ENCODE measurements around the gene PTPRT. TPM values are rescaled to one million over a fixed set of nuclear protein-coding genes. Genes with fewer than 3 reads are reported as not detected.

PTPRT gene
- total and polyA plus RNA-seq, 2 of the 4 experiments (the other 2 are of a cell fraction) = not detected

DNA sequence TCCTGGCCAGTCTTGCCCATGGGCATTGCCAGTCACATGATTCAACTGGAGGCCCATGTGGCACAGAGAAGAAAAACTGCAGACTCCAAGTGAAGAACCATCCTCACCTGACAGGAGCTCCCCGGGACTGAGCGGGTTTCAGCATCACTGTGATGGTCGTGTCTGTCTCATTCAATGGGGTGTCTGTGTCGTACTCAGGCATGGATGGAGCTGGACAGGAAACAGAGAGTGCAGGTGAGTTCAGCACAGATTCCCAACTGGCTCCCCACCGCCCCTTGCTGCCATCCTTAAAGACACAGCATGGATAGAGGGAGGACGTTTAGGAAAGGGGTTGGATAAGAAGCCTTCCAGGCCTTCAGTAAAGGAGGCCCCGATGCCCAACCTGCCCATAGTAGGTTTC, 839.2 kb downstream of the PTPRT start:
- no peak overlapping the region for H3K9ac ChIP-seq (ENCODE audit: low read depth, low read length)
- dilution Hi-C loops (cut with HindIII; ENCODE audit: low sequenced_read_pairs, unreplicated experiment) = no loop called here
- ATAC-seq (ENCODE audit: low read depth) (no peak), DNase-seq (no peak)
- no peak overlapping the region for H4K8ac ChIP-seq (ENCODE audit: low read depth in 2 of 2, low read length in 2 of 2)
- no peak overlapping the region for H3K56ac ChIP-seq (ENCODE audit: extremely low read depth, insufficient read depth, low read length)
- H4K5ac ChIP-seq (ENCODE audit: low read depth, low read length) = no peak overlapping the region
- intact Hi-C loops (cut with micrococcal nuclease) = no loop called here
- H2BK120ac ChIP-seq (ENCODE audit: low read depth, low read length) = no peak overlapping the region
- H4K20me1 ChIP-seq (ENCODE audit: insufficient read depth, low read length) = no peaks in the 10 kb centered on the region
- no peaks in the 10 kb centered on the region for H3K36me3 ChIP-seq (ENCODE audit: control insufficient read depth, insufficient read depth, low read length)
- POLR2A ChIA-PET (ENCODE audit: unreplicated experiment) = interaction anchor here (0.6 kb wide), 1 partner anchor 417 kb away, joined by 3 read pairs; no protein-coding TSS in a partner anchor
- no peaks in the 10 kb centered on the region for H3K4me1 ChIP-seq (ENCODE audit: control insufficient read depth, insufficient read depth, low read length)
- in situ Hi-C loops (cut with MboI; ENCODE audit: low sequenced_read_pairs) = no loop called here
- no peak overlapping the region for H3K4me3 ChIP-seq (ENCODE audit: insufficient read depth, low read depth, low read length)
- H2BK15ac ChIP-seq (ENCODE audit: low read depth, low read length) = no peak overlapping the region
- H3K4me2 ChIP-seq (ENCODE audit: low read depth, low read length) = no peak overlapping the region
- H2BK20ac ChIP-seq (ENCODE audit: low read depth, low read length) = no peak overlapping the region
- H3K27me3 ChIP-seq (ENCODE audit: control insufficient read depth, insufficient read depth, low read length) = no peaks in the 10 kb centered on the region
- H2AK9ac ChIP-seq (replicated peaks; ENCODE audit: low read depth, low read length, poor library complexity) = no peak overlapping the region
- no peak overlapping the region for H2AFZ ChIP-seq (replicated peaks; ENCODE audit: low read length, poor library complexity)
- peaks cover 30% of the 10 kb centered on the region for H3K9me3 ChIP-seq (ENCODE audit: control insufficient read depth, insufficient read depth, low read length)
- no peak overlapping the region for H3K18ac ChIP-seq (ENCODE audit: low read depth, low read length)
- H3K9me1 ChIP-seq (ENCODE audit: insufficient read depth, low read length) = no peaks in the 10 kb centered on the region
- no peak overlapping the region for H2AK5ac ChIP-seq (ENCODE audit: low read depth, low read length)
- CTCF ChIA-PET = no interaction called here
- no TSS peak for BruUV-seq (replicated peaks)
- H3K4ac ChIP-seq (ENCODE audit: low read depth, low read length) = no peak overlapping the region
- no peak overlapping the region for H4K91ac ChIP-seq (ENCODE audit: insufficient read depth, low read depth, low read length)
- H3K27ac ChIP-seq (ENCODE audit: insufficient read depth, low read length) = no peak overlapping the region
- no peaks in the 10 kb centered on the region for H3K79me1 ChIP-seq (ENCODE audit: low read depth in 1 of 2, low read length in 2 of 2)
- TF ChIP-seq CEBPB (IDR thresholded peaks at IDR 0.05; ENCODE audit: low read depth, low read length) (no peak), POLR2A (IDR thresholded peaks at IDR 0.05; ENCODE audit: low read depth, low read length) (no peak), NFE2L2 (IDR thresholded peaks at IDR 0.05; ENCODE audit: low read depth, low read length) (no peak), CHD1 (IDR thresholded peaks at IDR 0.05; ENCODE audit: low read depth, low read length) (no peak), RAD21 (IDR thresholded peaks at IDR 0.05; ENCODE audit: low read length) (no peak), SMC3 (IDR thresholded peaks at IDR 0.05; ENCODE audit: low read depth, low read length) (no peak), MXI1 (IDR thresholded peaks at IDR 0.05; ENCODE audit: borderline replicate concordance, low read depth, low read length) (no peak), MAZ (IDR thresholded peaks at IDR 0.05; ENCODE audit: borderline replicate concordance, low read depth, low read length) (no peak), RCOR1 (IDR thresholded peaks at IDR 0.05; ENCODE audit: insufficient replicate concordance, low read length) (no peak), RFX5 (IDR thresholded peaks at IDR 0.05; ENCODE audit: low read depth, low read length) (no peak), FOS (IDR thresholded peaks at IDR 0.05; ENCODE audit: low read depth, low read length) (no peak), MAFK (IDR thresholded peaks at IDR 0.05; ENCODE audit: low read depth, low read length) (no peak)
- TF ChIP-seq, protein P1, sequence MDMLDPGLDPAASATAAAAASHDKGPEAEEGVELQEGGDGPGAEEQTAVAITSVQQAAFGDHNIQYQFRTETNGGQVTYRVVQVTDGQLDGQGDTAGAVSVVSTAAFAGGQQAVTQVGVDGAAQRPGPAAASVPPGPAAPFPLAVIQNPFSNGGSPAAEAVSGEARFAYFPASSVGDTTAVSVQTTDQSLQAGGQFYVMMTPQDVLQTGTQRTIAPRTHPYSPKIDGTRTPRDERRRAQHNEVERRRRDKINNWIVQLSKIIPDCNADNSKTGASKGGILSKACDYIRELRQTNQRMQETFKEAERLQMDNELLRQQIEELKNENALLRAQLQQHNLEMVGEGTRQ (IDR thresholded peaks at IDR 0.05; ENCODE audit: low read depth, low read length) = no peak
- TF ChIP-seq, protein P2, sequence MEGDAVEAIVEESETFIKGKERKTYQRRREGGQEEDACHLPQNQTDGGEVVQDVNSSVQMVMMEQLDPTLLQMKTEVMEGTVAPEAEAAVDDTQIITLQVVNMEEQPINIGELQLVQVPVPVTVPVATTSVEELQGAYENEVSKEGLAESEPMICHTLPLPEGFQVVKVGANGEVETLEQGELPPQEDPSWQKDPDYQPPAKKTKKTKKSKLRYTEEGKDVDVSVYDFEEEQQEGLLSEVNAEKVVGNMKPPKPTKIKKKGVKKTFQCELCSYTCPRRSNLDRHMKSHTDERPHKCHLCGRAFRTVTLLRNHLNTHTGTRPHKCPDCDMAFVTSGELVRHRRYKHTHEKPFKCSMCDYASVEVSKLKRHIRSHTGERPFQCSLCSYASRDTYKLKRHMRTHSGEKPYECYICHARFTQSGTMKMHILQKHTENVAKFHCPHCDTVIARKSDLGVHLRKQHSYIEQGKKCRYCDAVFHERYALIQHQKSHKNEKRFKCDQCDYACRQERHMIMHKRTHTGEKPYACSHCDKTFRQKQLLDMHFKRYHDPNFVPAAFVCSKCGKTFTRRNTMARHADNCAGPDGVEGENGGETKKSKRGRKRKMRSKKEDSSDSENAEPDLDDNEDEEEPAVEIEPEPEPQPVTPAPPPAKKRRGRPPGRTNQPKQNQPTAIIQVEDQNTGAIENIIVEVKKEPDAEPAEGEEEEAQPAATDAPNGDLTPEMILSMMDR (conservative IDR thresholded peaks at IDR 0.05; ENCODE audit: low read depth, low read length) = no peak
- TF ChIP-seq, protein P3, sequence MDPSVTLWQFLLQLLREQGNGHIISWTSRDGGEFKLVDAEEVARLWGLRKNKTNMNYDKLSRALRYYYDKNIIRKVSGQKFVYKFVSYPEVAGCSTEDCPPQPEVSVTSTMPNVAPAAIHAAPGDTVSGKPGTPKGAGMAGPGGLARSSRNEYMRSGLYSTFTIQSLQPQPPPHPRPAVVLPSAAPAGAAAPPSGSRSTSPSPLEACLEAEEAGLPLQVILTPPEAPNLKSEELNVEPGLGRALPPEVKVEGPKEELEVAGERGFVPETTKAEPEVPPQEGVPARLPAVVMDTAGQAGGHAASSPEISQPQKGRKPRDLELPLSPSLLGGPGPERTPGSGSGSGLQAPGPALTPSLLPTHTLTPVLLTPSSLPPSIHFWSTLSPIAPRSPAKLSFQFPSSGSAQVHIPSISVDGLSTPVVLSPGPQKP (IDR thresholded peaks at IDR 0.05; ENCODE audit: borderline replicate concordance, low read depth, low read length) = no peak
- no CpG with 5 or more reads among the region's 7 CpGs for WGBS, 2 experiments (ENCODE audit: extremely low coverage in 2 of 2, insufficient read length in 1 of 2)
- H3K23ac ChIP-seq (ENCODE audit: low read depth, low read length) = no peak overlapping the region
- no peak overlapping the region for H3K14ac ChIP-seq (replicated peaks; ENCODE audit: low read depth, low read length)
- H2BK5ac ChIP-seq (ENCODE audit: low read depth, low read length, poor library complexity, severe bottlenecking) = no peak overlapping the region

Data from IMR-90 (cell line).